IPS-11a (cell line): ENCODE results near the gene IRF2BP1.

Experiments
- H3K4me3 ChIP-seq: one replicate; pipeline ENCODE4 v1.5.1; 2013; ENCODE audit warnings: low read depth, low read length, control low read depth

IRF2BP1 gene

DNA sequence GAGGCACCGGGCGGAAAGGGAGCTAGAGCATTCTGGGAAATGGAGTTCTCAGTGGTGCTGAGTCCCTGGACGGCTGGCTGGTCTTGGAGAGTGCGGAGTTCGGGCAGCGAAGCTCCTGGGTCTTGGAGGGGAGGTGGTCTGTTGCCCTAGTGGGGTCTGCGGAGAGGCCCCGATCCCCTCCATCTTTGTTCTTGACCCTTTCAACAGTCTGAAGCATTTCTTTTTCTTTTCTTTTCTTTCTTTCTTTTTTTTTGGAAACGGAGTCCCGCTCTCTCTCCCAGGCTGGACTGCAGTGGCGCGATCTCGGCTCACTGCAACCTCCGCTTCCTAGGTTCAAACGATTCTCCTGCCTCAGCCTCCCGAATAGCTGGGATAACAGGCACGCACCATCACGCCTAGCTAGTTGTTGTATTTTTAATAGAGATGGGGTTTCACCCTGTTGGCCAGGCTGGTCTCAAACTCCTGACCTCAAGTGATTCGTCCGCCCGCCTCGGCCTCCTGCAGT is 22.6 kb downstream of the IRF2BP1 start:
- peak overlapping the region; percentile 22 for H3K4me3 ChIP-seq

DNA sequence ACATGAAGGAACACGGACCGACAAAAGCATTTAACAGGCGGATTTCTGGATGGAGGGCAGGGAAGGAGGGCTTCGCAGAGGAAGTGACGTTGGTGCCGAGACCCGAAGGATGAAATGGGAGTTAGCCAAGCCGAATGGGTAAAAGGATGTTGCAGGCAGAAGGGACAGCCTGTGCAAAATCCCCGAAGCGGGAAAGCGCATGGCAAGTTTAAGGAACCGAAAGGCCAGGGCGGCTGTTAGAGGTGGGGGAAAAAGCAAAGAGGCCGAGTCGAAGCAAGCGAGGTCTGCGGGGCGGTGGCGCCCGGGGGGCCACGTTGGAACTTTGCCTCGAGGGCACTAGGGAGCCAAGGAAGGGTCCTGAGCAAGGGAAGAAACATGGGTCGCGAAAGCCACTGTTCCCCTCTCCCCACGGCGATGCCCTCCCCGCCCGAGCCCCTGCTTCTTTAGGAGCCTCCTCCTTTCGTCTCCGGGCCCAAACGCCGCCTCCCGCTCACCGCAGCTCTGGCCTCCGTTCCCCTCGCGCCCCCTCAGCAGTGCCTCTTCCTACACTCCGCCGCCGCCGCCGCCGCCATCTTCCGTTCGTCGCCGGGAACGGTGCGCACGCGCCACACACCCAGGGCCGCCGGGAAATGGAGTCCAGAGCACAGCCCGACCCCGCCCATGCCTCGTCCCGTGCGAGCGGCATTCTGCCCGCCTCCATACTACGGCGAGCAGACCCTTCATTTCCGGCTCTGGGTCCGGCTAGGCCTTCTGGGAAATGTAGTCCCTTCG is 23.2 kb downstream of the IRF2BP1 start, which contains the start of gene SYMPK:
SYMPK (minus strand) TSS at position 584 of the 771 bp plus-strand sequence. CDS start 8,652 bp downstream, outside the sequence.
- H3K4me3 ChIP-seq: peak within 1 kb of the TSS; percentile 90

DNA sequence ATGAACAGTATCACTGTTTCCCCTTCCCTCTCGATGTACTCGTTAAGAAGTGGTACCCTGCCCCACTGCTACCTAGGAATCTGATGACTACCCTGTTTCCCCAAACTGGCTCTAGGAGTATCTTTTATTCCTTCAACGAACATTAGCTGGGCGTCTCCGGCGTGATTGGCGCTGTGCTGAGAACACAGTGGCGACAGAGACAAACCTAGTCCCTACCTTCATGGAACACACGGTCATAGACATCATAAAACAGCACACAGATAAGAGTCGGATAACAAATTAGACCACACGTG is 23.7 kb downstream of the IRF2BP1 start:
- H3K4me3 ChIP-seq: peak overlapping the region; percentile 90

DNA sequence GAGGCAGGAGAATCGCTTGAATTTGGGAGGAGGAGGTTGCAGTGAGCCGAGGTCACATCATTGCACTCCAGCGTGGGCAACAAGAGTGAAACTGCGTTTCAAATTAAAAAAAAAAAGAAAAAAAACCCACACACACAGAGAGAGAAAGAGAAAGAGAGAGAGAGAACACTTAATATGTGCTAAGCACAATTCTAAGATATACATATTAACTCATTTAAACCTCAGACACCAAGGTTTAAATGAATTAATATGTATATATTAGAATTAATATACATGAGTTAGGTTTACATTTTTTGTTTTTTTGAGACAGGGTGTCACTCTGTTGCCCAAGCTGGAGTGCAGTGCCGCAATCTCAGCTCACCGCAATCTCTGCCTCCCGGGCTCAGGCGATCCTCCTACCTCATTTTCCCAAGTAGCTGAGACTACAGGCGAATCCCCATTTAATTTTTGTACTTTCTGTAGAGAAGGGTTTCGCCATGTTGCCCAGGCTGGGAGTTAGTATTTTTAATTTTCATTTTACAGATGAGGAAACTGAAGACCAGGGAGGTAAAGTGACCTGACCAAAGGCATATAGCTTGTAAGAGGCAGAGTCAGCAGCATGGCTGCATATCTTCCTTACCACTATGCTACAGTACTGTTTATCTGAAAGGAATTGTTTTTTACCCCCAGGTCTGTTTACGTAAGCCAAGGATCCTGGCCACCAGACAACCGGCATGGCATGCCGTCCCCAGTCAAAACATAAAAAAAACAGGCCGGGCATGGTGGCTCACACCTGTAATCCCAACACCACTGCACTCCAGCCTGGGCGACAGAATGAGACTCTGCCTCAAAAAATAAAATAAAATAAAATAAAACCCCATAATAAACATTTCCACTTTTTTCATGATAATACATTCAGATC is 25.3 kb downstream of the IRF2BP1 start:
- H3K4me3 ChIP-seq: no peak overlapping the region

DNA sequence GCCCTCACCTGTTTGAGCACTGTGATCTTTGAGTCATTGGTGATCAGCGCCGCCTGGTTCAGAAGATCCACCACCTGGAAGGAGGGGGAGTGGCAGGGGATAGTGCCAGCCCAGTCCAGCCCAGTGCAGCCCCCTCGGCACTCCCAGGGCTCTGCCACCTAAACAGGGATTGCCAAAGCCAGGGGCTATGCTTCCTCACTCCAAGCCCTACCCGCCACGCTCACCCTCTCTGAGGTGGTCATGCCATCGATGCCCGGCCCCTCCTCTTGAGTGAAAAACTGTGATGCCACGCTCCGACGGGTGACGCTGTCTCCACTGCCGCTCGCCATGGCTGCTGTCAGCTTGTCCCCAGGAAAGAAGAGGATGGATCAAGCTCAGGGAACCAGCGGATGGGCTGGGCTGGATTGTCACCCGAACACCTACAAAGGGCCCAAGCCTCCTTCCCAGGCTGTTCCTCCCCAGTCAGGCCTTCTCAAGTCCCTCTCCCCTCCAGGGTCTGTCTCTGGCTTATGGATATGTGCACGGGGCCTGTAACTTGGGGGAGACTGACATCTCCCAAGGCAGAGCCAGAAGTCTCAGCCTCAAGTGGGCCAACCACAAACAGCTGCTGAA is 31.7 kb downstream of the IRF2BP1 start:
- no peak overlapping the region for H3K4me3 ChIP-seq

DNA sequence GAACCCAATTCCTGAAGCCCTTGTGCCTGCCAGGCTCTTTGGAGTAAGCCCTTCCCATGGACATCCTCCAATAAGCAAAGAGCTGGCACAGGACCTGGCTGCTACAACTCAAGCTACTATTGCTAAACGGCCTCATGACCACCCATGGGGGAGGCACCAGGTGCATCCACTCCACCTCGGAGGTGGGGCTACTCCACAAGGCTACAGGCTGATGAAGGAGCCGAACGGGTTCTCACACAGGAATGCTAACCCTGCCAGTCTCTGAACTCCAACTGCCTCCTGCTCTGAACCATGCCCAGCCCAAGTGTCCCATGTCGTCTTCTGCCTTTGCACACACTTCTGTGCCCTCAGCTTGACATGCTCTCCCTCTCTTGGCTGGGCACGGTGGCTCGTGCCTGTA is 33.0 kb downstream of the IRF2BP1 start:
- H3K4me3 ChIP-seq: no peak overlapping the region

DNA sequence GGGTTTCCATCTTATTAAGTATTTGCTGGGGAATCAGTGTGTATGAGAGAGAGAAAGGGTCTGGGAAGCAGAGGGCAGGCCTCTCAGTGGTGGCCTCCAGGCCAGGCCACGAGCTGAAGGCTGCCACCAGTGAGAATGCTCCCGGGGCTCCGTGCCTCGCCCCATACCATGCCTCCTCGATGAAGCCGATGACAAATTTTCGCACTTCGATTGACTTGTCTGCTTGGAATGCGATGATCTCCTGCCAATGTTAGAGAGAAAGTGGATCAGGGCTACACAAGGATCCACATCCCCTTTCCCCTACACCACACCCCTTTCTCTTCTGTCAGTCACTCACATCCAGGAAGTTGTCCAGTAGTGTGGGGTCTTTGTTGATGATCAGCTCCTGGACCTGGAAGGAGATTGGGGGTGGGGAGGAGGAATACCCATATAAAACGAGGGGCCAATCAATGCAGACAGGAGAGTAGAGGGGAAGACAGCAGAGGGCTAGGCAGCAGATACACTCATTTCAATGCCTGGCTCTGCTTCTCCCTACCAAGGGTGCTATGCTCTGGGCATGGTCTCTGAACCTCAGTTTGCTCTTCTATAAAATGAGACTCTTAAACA is 33.7 kb downstream of the IRF2BP1 start:
- no peak overlapping the region for H3K4me3 ChIP-seq

DNA sequence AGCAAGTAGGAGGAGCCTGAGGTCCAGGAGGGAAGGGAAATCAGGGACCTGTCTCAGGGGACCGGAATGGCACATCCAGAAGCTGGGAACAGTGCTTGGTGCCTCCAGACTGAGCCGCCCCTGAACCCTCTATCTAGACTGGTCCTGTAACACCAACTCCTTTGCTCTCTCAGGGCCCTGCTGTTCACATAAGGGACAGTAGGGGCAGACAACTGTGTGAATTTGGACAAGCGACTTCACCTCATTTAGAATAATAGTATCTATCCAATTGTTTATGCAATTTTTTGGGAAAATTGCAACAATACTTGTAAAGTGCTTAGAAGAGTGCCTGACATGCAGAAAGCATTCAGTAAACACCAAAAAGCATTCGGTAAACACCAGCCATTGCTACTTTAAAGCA is 37.0 kb downstream of the IRF2BP1 start:
- H3K4me3 ChIP-seq: no peak overlapping the region

DNA sequence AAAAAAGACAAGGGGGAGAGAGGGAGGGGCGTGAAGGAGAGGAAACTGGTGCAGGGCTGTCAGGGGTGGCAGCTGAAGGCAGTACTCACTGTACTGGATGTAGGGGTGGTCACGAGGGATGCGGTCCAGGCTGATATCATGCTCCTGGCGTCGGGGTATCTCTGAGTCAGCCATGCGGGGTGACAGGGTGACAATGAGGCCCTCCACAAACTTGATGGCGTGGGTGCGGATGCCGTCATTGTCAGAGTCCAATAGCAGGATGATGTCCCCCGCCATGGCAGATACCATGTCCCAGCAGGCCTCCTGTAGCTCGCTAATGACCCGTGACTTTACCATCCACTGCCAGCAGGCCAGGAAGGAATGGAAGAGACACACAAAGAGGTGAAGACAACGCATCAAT is 38.3 kb downstream of the IRF2BP1 start:
- H3K4me3 ChIP-seq: no peak overlapping the region

DNA sequence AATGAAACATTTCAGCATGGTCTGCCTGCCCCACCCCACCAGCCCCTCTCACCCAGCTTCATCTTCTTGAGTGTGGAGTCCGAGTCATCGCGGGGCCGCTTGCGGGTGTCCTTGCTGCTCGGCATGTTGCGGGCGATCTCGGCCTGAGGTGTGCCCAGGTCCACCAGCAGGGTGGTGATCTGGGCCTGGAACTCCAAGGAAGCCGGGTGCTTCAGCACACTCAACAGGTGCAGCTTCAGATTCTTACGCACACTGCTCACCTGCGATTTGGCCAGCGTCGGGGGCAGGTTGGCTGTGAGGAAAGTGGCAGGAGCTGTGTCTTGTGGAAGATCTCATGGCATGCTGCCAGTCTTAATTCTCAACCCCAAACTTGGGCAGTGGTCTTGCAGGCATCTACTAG is 43.7 kb downstream of the IRF2BP1 start:
- no peak overlapping the region for H3K4me3 ChIP-seq

DNA sequence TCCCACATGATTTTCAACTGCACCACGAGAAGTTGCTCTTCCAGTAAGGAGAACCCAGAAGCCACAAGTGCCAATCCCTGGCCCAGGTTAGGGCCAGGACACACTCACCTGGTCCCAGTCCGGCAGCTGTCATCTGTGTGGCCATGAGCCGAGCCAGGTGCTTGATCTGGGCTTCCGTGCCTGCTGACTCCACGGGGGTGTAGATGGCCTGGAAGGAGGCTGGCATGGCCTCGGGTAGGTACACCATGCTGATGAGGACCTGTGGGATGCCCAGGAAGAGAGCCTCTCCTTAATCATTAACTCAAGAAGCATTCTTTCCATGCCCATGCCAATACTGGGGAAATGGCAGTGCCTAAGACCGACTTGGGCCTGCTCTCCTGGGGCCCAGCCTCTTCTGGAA is 51.0 kb downstream of the IRF2BP1 start:
- H3K4me3 ChIP-seq: no peak overlapping the region
